H9 (cell line): ENCODE results near the gene BAG1. TPM values are rescaled to one million over a fixed set of nuclear protein-coding genes. Genes with fewer than 3 reads are reported as not detected.

Experiments
- DNase-seq: peaks from one replicate; pipeline ENCODE4 v3.0.0-alpha.2; 2017
- H2AFZ ChIP-seq: one replicate; pipeline ENCODE4 v1.6.1; 2013; ENCODE audit warnings: mild to moderate bottlenecking, low read length, control low read depth, moderate library complexity
- H2AK5ac ChIP-seq: 2 replicates; pipeline ENCODE4 v1.6.1; 2013; ENCODE audit warnings: low read length, control low read depth, mixed read lengths; ENCODE audit not compliant: insufficient read length
- H2BK120ac ChIP-seq: one replicate; pipeline ENCODE4 v1.6.1; 2013; ENCODE audit warnings: low read depth, mild to moderate bottlenecking, low read length, control low read depth, inconsistent platforms; ENCODE audit not compliant: poor library complexity, severe bottlenecking
- H2BK12ac ChIP-seq: 2 replicates; pipeline ENCODE4 v1.6.1; 2013; ENCODE audit warnings: low read length, control low read depth, mixed read lengths, low read depth; ENCODE audit not compliant: insufficient read length
- H2BK15ac ChIP-seq: 2 replicates; pipeline ENCODE4 v1.6.1; 2013; ENCODE audit warnings: low read depth, low read length, control low read depth
- H2BK20ac ChIP-seq: one replicate; pipeline ENCODE4 v1.6.1; 2013; ENCODE audit warnings: low read depth, mild to moderate bottlenecking, low read length, control low read depth, inconsistent platforms; ENCODE audit not compliant: poor library complexity, severe bottlenecking
- H2BK5ac ChIP-seq: 2 replicates; pipeline ENCODE4 v1.6.1; 2013; ENCODE audit warnings: low read length, control low read depth, mixed read lengths; ENCODE audit not compliant: insufficient read length
- H3K14ac ChIP-seq: 2 replicates; pipeline ENCODE4 v1.6.1; 2013; ENCODE audit warnings: low read length, control low read depth; ENCODE audit not compliant: insufficient read depth
- H3K18ac ChIP-seq: 2 replicates; pipeline ENCODE4 v1.6.1; 2013; ENCODE audit warnings: low read depth, mild to moderate bottlenecking, mixed read lengths, low read length, control low read depth; ENCODE audit not compliant: insufficient read length
- H3K23ac ChIP-seq: 2 replicates; pipeline ENCODE4 v1.6.1; 2013; ENCODE audit warnings: low read length, control low read depth, mixed read lengths, low read depth; ENCODE audit not compliant: insufficient read length
- H3K23me2 ChIP-seq: 2 replicates; pipeline ENCODE4 v1.6.1; 2013; ENCODE audit warnings: low read depth, mild to moderate bottlenecking, mixed read lengths, low read length, control low read depth; ENCODE audit not compliant: insufficient read length, poor library complexity, severe bottlenecking
- H3K27ac ChIP-seq: 2 replicates; pipeline ENCODE4 v1.5.1; 2013; ENCODE audit warnings: low read length, control low read depth, mixed read lengths, low read depth; ENCODE audit not compliant: insufficient read length
- H3K27me3 ChIP-seq: 2 replicates; pipeline ENCODE4 v1.6.1; 2013; ENCODE audit warnings: low read length, control low read depth, inconsistent platforms; ENCODE audit not compliant: insufficient read depth
- H3K4ac ChIP-seq: 2 replicates; pipeline ENCODE4 v1.6.1; 2013; ENCODE audit warnings: low read depth, mild to moderate bottlenecking, control low read depth, inconsistent platforms, low read length, moderate library complexity
- H3K4me1 ChIP-seq: 2 replicates; pipeline ENCODE4 v1.6.1; 2013; ENCODE audit warnings: low read length, control low read depth, inconsistent platforms; ENCODE audit not compliant: insufficient read depth
- H3K4me2 ChIP-seq: 2 replicates; pipeline ENCODE4 v1.6.1; 2013; ENCODE audit warnings: low read length, control low read depth, mixed read lengths; ENCODE audit not compliant: insufficient read length, insufficient read depth
- H3K56ac ChIP-seq: 2 replicates; pipeline ENCODE4 v1.6.1; 2013; ENCODE audit warnings: low read depth, mild to moderate bottlenecking, mixed read lengths, low read length, control low read depth; ENCODE audit not compliant: insufficient read length
- H3K79me1 ChIP-seq: 2 replicates; pipeline ENCODE4 v1.6.1; 2013; ENCODE audit warnings: low read depth, mild to moderate bottlenecking, moderate library complexity, low read length, control low read depth, inconsistent platforms; ENCODE audit not compliant: insufficient read depth, poor library complexity, severe bottlenecking
- H3K79me2 ChIP-seq: 2 replicates; pipeline ENCODE4 v1.6.1; 2013; ENCODE audit warnings: low read length, control low read depth, inconsistent platforms; ENCODE audit not compliant: insufficient read depth
- H3K9ac ChIP-seq: 2 replicates; pipeline ENCODE4 v1.6.1; 2013; ENCODE audit warnings: low read length, control low read depth, mixed read lengths; ENCODE audit not compliant: insufficient read length; ENCODE audit errors: extremely low read depth
- H3K9me3 ChIP-seq: one replicate; pipeline ENCODE4 v1.6.1; 2013; ENCODE audit warnings: low read depth, low read length, inconsistent platforms; ENCODE audit not compliant: control insufficient read depth
- H3T11ph ChIP-seq: one replicate; pipeline ENCODE4 v1.6.1; 2013; ENCODE audit warnings: mild to moderate bottlenecking, low read length, control low read depth, inconsistent platforms
- H4K20me1 ChIP-seq: one replicate; pipeline ENCODE4 v1.6.1; 2013; ENCODE audit not compliant: control insufficient read depth, insufficient read length, insufficient read depth
- H4K5ac ChIP-seq: 2 replicates; pipeline ENCODE4 v1.6.1; 2013; ENCODE audit warnings: low read depth, mild to moderate bottlenecking, mixed read lengths, low read length, control low read depth; ENCODE audit not compliant: insufficient read length
- H4K8ac ChIP-seq: replicated peaks from 2 replicates; pipeline ENCODE4 v1.6.1; 2013; ENCODE audit warnings: low read length, control low read depth, mixed read lengths, low read depth; ENCODE audit not compliant: insufficient read length
- H4K91ac ChIP-seq: 2 replicates; pipeline ENCODE4 v1.6.1; 2013; ENCODE audit warnings: low read depth, mild to moderate bottlenecking, moderate library complexity, mixed read lengths, low read length, control low read depth; ENCODE audit not compliant: insufficient read length
- H3K27ac Mint-ChIP-seq, 3 experiments: 2 replicates in 2 of 3; 3 replicates in 1 of 3; pipeline ENCODE4 v1.8.0; 2020 to 2021; ENCODE audit warnings: mixed read lengths in 3 of 3, mild to moderate bottlenecking in 1 of 3, moderate library complexity in 1 of 3
- H3K27me3 Mint-ChIP-seq: 2 replicates; pipeline ENCODE4 v1.8.0; 2021; ENCODE audit warnings: low read depth, mild to moderate bottlenecking, moderate library complexity, mixed read lengths
- H3K36me3 Mint-ChIP-seq, 3 experiments: 2 replicates in 2 of 3; 3 replicates in 1 of 3; pipeline ENCODE4 v1.8.0; 2020 to 2021; ENCODE audit warnings: low read depth in 3 of 3, mixed read lengths in 3 of 3; ENCODE audit not compliant: insufficient read depth in 1 of 3
- H3K4me1 Mint-ChIP-seq, 2 experiments: 2 replicates each; pipeline ENCODE4 v1.8.0; 2020; ENCODE audit warnings: mixed read lengths in 2 of 2
- H3K4me3 Mint-ChIP-seq, 2 experiments: 2 replicates in 1 of 2; 3 replicates in 1 of 2; pipeline ENCODE4 v1.8.0; 2020 to 2021; ENCODE audit warnings: mild to moderate bottlenecking in 2 of 2, mixed read lengths in 2 of 2, moderate library complexity in 1 of 2
- H3K9me3 Mint-ChIP-seq, 2 experiments: 2 replicates in 1 of 2; 3 replicates in 1 of 2; pipeline ENCODE4 v1.8.0; 2020; ENCODE audit warnings: mild to moderate bottlenecking in 2 of 2, mixed read lengths in 2 of 2, moderate library complexity in 1 of 2
- CTCF ChIP-seq: fragments of 200-600 bp; sonication (generic); conservative IDR thresholded peaks from 3 replicates; pipeline ENCODE4 v1.8.0; 2021; ENCODE audit warnings: antibody characterized with exemption, mild to moderate bottlenecking
- WGBS: extraction: QIAGEN DNeasy Blood & Tissue Kit; methylation state at CpG from one replicate; pipeline ENCODE4 v1.1.7; 2013; ENCODE audit warnings: missing lambda C conversion rate, low lambda C conversion rate, mixed read lengths; ENCODE audit not compliant: insufficient read length; ENCODE audit errors: extremely low coverage; 5-methylcytosine and 5-hydroxymethylcytosine counted together
- total RNA-seq: library from RNA; stranded (reverse); gene quantifications from 2 replicates; pipeline ENCODE4 v1.2.1, GENCODE V29; 2021

The BAG1 gene
- total RNA-seq, 1 experiment from 2014 or later: 66.4 TPM

GRCh38 chr9:33246269-33246860 lies 18.1 kb downstream of the BAG1 start:
- no peak overlapping the region for H3K4me3 Mint-ChIP-seq
- Histone ChIP-seq H2AK5ac (no peak overlapping the region), H3K4me2 (no peak overlapping the region), H3K23ac (no peak overlapping the region), H3T11ph (no peak overlapping the region), H2BK120ac (no peak overlapping the region), H3K23me2 (no peaks in the 10 kb centered on the region), H3K27me3 (no peaks in the 10 kb centered on the region), H2BK5ac (no peak overlapping the region), H3K4me1 (no peaks in the 10 kb centered on the region), H3K4ac (no peak overlapping the region), H3K9me3 (no peaks in the 10 kb centered on the region), H3K79me2 (no peaks in the 10 kb centered on the region; the same call in 1 of the 2 replicates), H4K5ac (no peak overlapping the region), H3K14ac (no peak overlapping the region), H3K56ac (no peak overlapping the region), H3K79me1 (no peaks in the 10 kb centered on the region), H4K8ac (no peak overlapping the region), H3K27ac (no peak overlapping the region), H3K9ac (no peak overlapping the region), H4K91ac (no peak overlapping the region), H2AFZ (no peak overlapping the region), H4K20me1 (no peaks in the 10 kb centered on the region), H2BK20ac (no peak overlapping the region), H2BK12ac (no peak overlapping the region), H2BK15ac (no peak overlapping the region), H3K18ac (no peak overlapping the region)
- DNase-seq: no peak
- H3K27ac Mint-ChIP-seq: peak overlapping the region in 2 of 3 experiments; percentile 38 to 50; a peak in 2 of 7 replicates
- no CpG with 5 or more reads among the region's 9 CpGs for WGBS
- peaks cover 0 to 18% (median 3%) of the 10 kb centered on the region in 3 experiments; a peak in 2 of 7 replicates for H3K36me3 Mint-ChIP-seq
- H3K9me3 Mint-ChIP-seq: no peaks in the 10 kb centered on the region
- no peaks in the 10 kb centered on the region; a peak in 1 of 4 replicates for H3K4me1 Mint-ChIP-seq
- H3K27me3 Mint-ChIP-seq: peaks cover 2% of the 10 kb centered on the region; the same call in 1 of the 2 replicates
- no peak for TF ChIP-seq CTCF
